Adrenal gland (tissue), 12 donors: ENCODE results near the gene YOD1. TPM values are rescaled to one million over a fixed set of nuclear protein-coding genes. Genes with fewer than 3 reads are reported as not detected.

Experiments used
- DNase-seq, 7 donors: peaks; one replicate each; pipeline ENCODE4 v3.0.0-alpha.2; 2019 to 2020
- H3K27ac ChIP-seq, 5 donors: fragments of 200-600 bp; sonication (generic) in 4 of 5; 1 replicate in 3 of 5; 2 replicates in 2 of 5; pipeline versions ENCODE4 v1.5.1 to v1.8.0; 2016 to 2020; ENCODE audit warnings: mild to moderate bottlenecking in 1 of 5
- H3K27me3 ChIP-seq: fragments of 200-600 bp; 2 replicates; pipeline ENCODE4 v1.8.0; 2021
- H3K36me3 ChIP-seq, 2 donors: fragments of 200-600 bp; replicated peaks in 1 of 2; 1 replicate in 1 of 2; 2 replicates in 1 of 2; pipeline versions ENCODE4 v1.5.1 to v1.8.0; 2018 to 2022
- H3K4me1 ChIP-seq, 2 donors: fragments of 200-600 bp; replicated peaks in 1 of 2; 1 replicate in 1 of 2; 2 replicates in 1 of 2; pipeline versions ENCODE4 v1.5.1 to v1.8.0; 2018 to 2021
- H3K4me3 ChIP-seq, 4 donors: fragments of 200-600 bp; sonication (generic) in 3 of 4; one replicate each; pipeline ENCODE4 v1.5.1; 2016 to 2018
- H3K9me3 ChIP-seq, 3 donors: fragments of 200-600 bp; sonication (generic) in 1 of 3; replicated peaks in 1 of 3; 1 replicate in 2 of 3; 2 replicates in 1 of 3; pipeline versions ENCODE4 v1.5.1 to v1.8.0; 2016 to 2021
- POLR2A ChIP-seq, 2 donors: fragments of 450-650 bp; IDR thresholded peaks; one replicate each; pipeline ENCODE4 v1.6.1; 2017; ENCODE audit warnings: antibody characterized with exemption in 2 of 2, mild to moderate bottlenecking in 2 of 2, moderate library complexity in 1 of 2
- WGBS, 4 donors: extraction: QIAGEN DNeasy Blood & Tissue Kit in 2 of 4; methylation state at CpG; one replicate each; pipeline versions ENCODE4 v1.1.5 to v1.1.7; 2013 to 2017; 5-methylcytosine and 5-hydroxymethylcytosine counted together
- intact Hi-C, 2 donors: fragments of 100-400 bp; cut with DNase I; formaldehyde crosslinking; loops; one replicate each; pipeline versions ENCODE4 v1.14.1 to v1.15.0; 2022 to 2023
- polyA plus RNA-seq, 3 donors: library from polyadenylated mRNA; stranded (reverse); fragments of 200-250 nt in 2 of 3; fragments of 350-450 nt in 1 of 3; fragmentation: Illumina TruSeq in 1 of 3; extraction: RNeasy Lipid Tissue Mini Kit (QIAGEN cat#74804) in 1 of 3; gene quantifications; one replicate each; pipeline ENCODE4 v1.2.3, GENCODE V29; 2013 to 2014
- total RNA-seq, 9 donors: library from RNA; depleted of rRNA in 4 of 9; stranded (reverse); fragments of >200 nt in 4 of 9; fragments of 120-200 nt in 1 of 9; fragmentation: NEBNext Ultra II Directional in 1 of 9; extraction: Animal tissue kit (Norgen Biotek cat#: 25700) in 1 of 9; gene quantifications; one replicate each; pipeline versions ENCODE4 v1.1.0 to v1.2.4, GENCODE V29; 2013 to 2023
- TF ChIP-seq, protein P1 (sequence below), 6 experiments: fragments of 450-650 bp in 4 of 6; fragments of 200-600 bp in 2 of 6; sonication (generic) in 1 of 6; IDR thresholded peaks; 1 replicate in 5 of 6; 2 replicates in 1 of 6; pipeline versions ENCODE4 v1.5.1 to v1.8.0; 2016 to 2021; ENCODE audit warnings: antibody characterized with exemption in 6 of 6, mild to moderate bottlenecking in 2 of 6, moderate library complexity in 1 of 6
- donor health status: healthy with polysubstance abuse.
- donor health status: Bipolar disorder and iron deficiency.
- donor health status: DM: yes; HTN: yes; CAD: no.
- donor health status: DM: no; HTN: no; CAD: no.
- donor health status: DM: no; HTN: no; CAD: no.
- donor health status: DM: yes; HTN: yes; CAD: no.

The YOD1 gene
- total and polyA plus RNA-seq, 12 donors: 2.5 to 22.1 (median 8.6) TPM

DNA sequence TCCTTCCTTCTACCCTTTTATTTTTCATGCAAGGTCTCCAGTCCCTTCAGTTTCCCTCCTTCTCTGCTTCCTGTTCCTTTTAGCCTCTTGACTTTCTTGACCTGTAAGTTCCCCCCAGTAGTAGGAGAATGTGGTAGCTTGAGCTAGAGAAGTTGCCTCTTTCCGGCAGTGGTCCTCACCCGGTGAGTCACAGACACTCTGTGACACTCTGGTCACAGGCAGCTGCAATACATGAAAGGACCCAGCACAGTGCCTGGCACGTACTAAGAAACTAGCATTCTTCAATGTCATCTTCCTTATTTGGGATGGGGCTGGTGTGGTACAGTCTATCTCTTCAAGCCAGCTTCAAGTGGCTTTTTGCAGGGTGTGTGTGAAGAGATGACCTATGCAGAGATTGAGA is 18.1 kb upstream of the YOD1 start:
- Histone ChIP-seq H3K4me1 (no peaks in the 10 kb centered on the region), H3K4me3 (no peak overlapping the region)

DNA sequence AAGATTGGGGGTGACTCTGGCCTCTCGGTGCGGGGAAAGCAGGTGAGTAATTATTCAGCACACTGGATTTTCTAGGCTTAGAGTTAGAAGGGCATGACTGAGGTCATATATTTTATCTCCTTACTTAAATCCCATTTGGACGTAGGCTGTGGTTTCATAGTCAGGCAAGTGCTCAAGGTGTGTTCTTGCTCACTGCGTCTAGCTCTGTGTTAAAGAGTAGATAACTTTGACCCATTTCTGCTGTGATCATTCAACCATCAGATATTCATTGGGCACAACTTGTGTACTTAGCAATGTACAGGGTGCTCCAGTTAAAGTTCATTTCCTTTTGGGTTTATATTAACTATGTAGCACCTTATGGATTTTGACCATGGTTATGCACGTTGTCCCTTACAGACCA is 16.7 kb upstream of the YOD1 start:
- Histone ChIP-seq H3K36me3 (peaks cover 0 to 69% of the 10 kb centered on the region in 2 donors), H3K4me1 (no peaks in the 10 kb centered on the region), H3K27ac (no peak overlapping the region), H3K4me3 (no peak overlapping the region), H3K27me3 (no peaks in the 10 kb centered on the region), H3K9me3 (no peaks in the 10 kb centered on the region)
- 76 to 96% (median 89%) methylated on average over 5 of the region's 5 CpGs for WGBS, 4 donors
- TF ChIP-seq, protein P1, sequence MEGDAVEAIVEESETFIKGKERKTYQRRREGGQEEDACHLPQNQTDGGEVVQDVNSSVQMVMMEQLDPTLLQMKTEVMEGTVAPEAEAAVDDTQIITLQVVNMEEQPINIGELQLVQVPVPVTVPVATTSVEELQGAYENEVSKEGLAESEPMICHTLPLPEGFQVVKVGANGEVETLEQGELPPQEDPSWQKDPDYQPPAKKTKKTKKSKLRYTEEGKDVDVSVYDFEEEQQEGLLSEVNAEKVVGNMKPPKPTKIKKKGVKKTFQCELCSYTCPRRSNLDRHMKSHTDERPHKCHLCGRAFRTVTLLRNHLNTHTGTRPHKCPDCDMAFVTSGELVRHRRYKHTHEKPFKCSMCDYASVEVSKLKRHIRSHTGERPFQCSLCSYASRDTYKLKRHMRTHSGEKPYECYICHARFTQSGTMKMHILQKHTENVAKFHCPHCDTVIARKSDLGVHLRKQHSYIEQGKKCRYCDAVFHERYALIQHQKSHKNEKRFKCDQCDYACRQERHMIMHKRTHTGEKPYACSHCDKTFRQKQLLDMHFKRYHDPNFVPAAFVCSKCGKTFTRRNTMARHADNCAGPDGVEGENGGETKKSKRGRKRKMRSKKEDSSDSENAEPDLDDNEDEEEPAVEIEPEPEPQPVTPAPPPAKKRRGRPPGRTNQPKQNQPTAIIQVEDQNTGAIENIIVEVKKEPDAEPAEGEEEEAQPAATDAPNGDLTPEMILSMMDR (IDR thresholded peaks at IDR 0.05): no peak
- no peak for TF ChIP-seq POLR2A (IDR thresholded peaks at IDR 0.05)
- no peak for DNase-seq
- intact Hi-C loops: no loop called here

More for the DNA sequence above, 18.1 kb upstream of the YOD1 start:
- Histone ChIP-seq H3K27me3 (no peaks in the 10 kb centered on the region), H3K36me3 (peaks cover 0 to 59% of the 10 kb centered on the region in 2 donors), H3K27ac (no peak overlapping the region), H3K9me3 (no peaks in the 10 kb centered on the region)
- TF ChIP-seq, protein P1 (IDR thresholded peaks at IDR 0.05): no peak
- no peak for TF ChIP-seq POLR2A (IDR thresholded peaks at IDR 0.05)
- no peak for DNase-seq
- intact Hi-C loops: no loop called here
- WGBS, 4 donors: 79 to 89% (median 83%) methylated on average over 3 of the region's 3 CpGs

DNA sequence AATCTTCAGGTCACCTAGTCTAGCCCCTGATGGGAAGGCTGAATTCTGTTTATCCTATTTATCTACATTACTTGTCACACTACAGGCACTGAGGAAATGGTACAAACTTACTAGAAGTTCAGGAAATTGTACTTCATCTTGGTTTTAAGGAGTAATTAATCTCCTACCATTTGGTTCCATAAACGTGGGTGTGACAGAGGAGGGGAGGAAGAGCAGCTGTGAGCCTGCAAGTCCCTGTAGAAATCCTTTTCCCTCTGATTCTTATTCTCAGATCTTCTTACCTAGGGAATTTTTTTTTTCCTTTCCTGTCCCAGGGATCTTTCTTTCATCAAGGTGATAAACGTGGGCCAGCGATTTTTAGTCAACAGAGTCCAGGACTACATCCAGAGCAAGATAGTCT is 16.2 kb upstream of the YOD1 start:
- Histone ChIP-seq H3K27ac (no peak overlapping the region), H3K9me3 (no peaks in the 10 kb centered on the region), H3K4me3 (no peak overlapping the region), H3K4me1 (no peaks in the 10 kb centered on the region), H3K27me3 (no peaks in the 10 kb centered on the region), H3K36me3 (peaks cover 0 to 74% of the 10 kb centered on the region in 2 donors)
- WGBS, 4 donors: 53 to 63% (median 63%) methylated on average over 3 of the region's 3 CpGs
- intact Hi-C loops: no loop called here
- TF ChIP-seq, protein P1 (IDR thresholded peaks at IDR 0.05): no peak
- TF ChIP-seq POLR2A (IDR thresholded peaks at IDR 0.05): no peak
- no peak for DNase-seq

DNA sequence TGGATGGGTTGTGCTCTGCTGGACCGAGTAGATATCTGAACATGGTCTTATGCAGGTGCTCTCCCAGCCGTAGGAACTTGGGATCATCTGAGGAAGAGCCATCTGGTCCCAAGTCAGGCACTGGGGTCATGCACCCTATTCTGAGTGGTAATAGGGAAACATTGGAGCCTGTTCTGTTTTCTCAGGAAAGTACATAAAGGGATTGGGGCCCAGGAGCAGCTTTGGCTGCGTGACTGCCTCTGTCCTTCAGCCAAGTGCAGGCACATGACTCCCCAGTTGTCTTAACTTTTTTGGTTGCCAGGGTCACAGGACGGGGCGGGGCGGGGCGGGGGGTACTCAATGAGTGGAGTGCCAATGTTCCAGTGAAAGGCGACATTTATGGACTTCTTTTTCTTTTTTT is 13.6 kb upstream of the YOD1 start:
- 74 to 90% (median 87%) methylated on average over 8 of the region's 8 CpGs for WGBS, 4 donors
- intact Hi-C loops: no loop called here
- H3K27ac ChIP-seq: no peak overlapping the region

More for the DNA sequence above, 13.6 kb upstream of the YOD1 start:
- Histone ChIP-seq H3K36me3 (peaks cover 0 to 61% of the 10 kb centered on the region in 2 donors), H3K27me3 (no peaks in the 10 kb centered on the region), H3K4me1 (no peaks in the 10 kb centered on the region), H3K9me3 (no peaks in the 10 kb centered on the region), H3K4me3 (no peak overlapping the region)
- TF ChIP-seq, protein P1 (IDR thresholded peaks at IDR 0.05): no peak
- TF ChIP-seq POLR2A (IDR thresholded peaks at IDR 0.05): no peak
- DNase-seq: peak in 1 of 7 donors; percentile 29
